Fibroblast of lung (primary cell): ENCODE measurements around the gene MSI2. TPM values are rescaled to one million over a fixed set of nuclear protein-coding genes. Genes with fewer than 3 reads are reported as not detected.

ENCODE experiments used
- DNase-seq, 2 donors: peaks; one replicate each; pipeline versions ENCODE4 v3.0.0 to v3.0.0-alpha.2; 2010; ENCODE audit warnings: low read depth in 2 of 2
- H2AFZ ChIP-seq: 2 replicates; pipeline ENCODE4 v1.5.1; 2012; ENCODE audit warnings: low read length, control low read depth, inconsistent platforms
- H3K27ac ChIP-seq: 2 replicates; pipeline ENCODE4 v1.5.1; 2011; ENCODE audit warnings: low read length, control low read depth; ENCODE audit not compliant: insufficient read depth
- H3K27me3 ChIP-seq: 2 replicates; pipeline ENCODE4 v1.5.1; 2011; ENCODE audit warnings: mild to moderate bottlenecking, low read length; ENCODE audit not compliant: control insufficient read depth, insufficient read depth
- H3K36me3 ChIP-seq: 2 replicates; pipeline ENCODE4 v1.5.1; 2011; ENCODE audit warnings: low read length; ENCODE audit not compliant: control insufficient read depth, insufficient read depth
- H3K4me1 ChIP-seq: 2 replicates; pipeline ENCODE4 v1.5.1; 2011; ENCODE audit warnings: low read length; ENCODE audit not compliant: control insufficient read depth, insufficient read depth; ENCODE audit errors: extremely low read depth
- H3K4me2 ChIP-seq: 2 replicates; pipeline ENCODE4 v1.5.1; 2011; ENCODE audit warnings: low read length, control low read depth; ENCODE audit not compliant: insufficient read depth; ENCODE audit errors: extremely low read depth
- H3K4me3 ChIP-seq, 4 experiments: fragments of 200-600 bp in 1 of 4; sonication (generic) in 1 of 4; replicated peaks in 1 of 4; 2 replicates each; pipeline ENCODE4 v1.5.1; 2011 to 2016; ENCODE audit warnings: low read length in 4 of 4, low read depth in 3 of 4, mild to moderate bottlenecking in 3 of 4, control low read depth in 2 of 4, inconsistent platforms in 1 of 4, mixed read lengths in 1 of 4; ENCODE audit not compliant: insufficient read depth in 1 of 4; ENCODE audit errors: control extremely low read depth in 1 of 4
- H3K79me2 ChIP-seq: 2 replicates; pipeline ENCODE4 v1.5.1; 2012; ENCODE audit warnings: mild to moderate bottlenecking, low read length, inconsistent platforms; ENCODE audit not compliant: control insufficient read depth, insufficient read depth
- H3K9ac ChIP-seq: 2 replicates; pipeline ENCODE4 v1.5.1; 2011; ENCODE audit warnings: mild to moderate bottlenecking, low read length, control low read depth; ENCODE audit not compliant: insufficient read depth
- H3K9me3 ChIP-seq: 2 replicates; pipeline ENCODE4 v1.5.1; 2012; ENCODE audit warnings: low read depth, low read length; ENCODE audit not compliant: control insufficient read depth, insufficient read depth
- H4K20me1 ChIP-seq: 2 replicates; pipeline ENCODE4 v1.5.1; 2011; ENCODE audit warnings: low read length; ENCODE audit not compliant: control insufficient read depth, insufficient read depth; ENCODE audit errors: extremely low read depth
- EZH2 ChIP-seq: IDR thresholded peaks from 2 replicates; pipeline ENCODE4 v1.5.1; 2012; ENCODE audit warnings: low read length, control low read depth, mild to moderate bottlenecking; ENCODE audit errors: missing control alignments
- polyA plus RNA-seq, 2 donors: library from polyadenylated mRNA; depleted of rRNA in 1 of 2; stranded (reverse) in 1 of 2; unstranded in 1 of 2; fragments of >200 nt; gene quantifications; 2 replicates each; pipeline ENCODE4 v1.2.1, GENCODE V29; 2011 to 2012; ENCODE audit warnings: missing spikeins in 1 of 2
- total RNA-seq: library from RNA; depleted of rRNA; stranded (reverse); fragments of >200 nt; gene quantifications from 2 replicates; pipeline ENCODE4 v1.2.1, GENCODE V29; 2014
- TF ChIP-seq, protein P1 (sequence below), 2 donors: IDR thresholded peaks in 1 of 2; conservative IDR thresholded peaks in 1 of 2; 1 replicate in 1 of 2; 2 replicates in 1 of 2; pipeline ENCODE4 v1.5.1; 2011 to 2012; ENCODE audit warnings: low read length in 2 of 2, control low read depth in 1 of 2, inconsistent platforms in 1 of 2, low read depth in 1 of 2, mild to moderate bottlenecking in 1 of 2

Gene MSI2
- total and polyA plus RNA-seq, 2 donors (not counting 1 experiment from before 2014, with no cell fraction given) = 6.8 to 14.2 TPM

DNA sequence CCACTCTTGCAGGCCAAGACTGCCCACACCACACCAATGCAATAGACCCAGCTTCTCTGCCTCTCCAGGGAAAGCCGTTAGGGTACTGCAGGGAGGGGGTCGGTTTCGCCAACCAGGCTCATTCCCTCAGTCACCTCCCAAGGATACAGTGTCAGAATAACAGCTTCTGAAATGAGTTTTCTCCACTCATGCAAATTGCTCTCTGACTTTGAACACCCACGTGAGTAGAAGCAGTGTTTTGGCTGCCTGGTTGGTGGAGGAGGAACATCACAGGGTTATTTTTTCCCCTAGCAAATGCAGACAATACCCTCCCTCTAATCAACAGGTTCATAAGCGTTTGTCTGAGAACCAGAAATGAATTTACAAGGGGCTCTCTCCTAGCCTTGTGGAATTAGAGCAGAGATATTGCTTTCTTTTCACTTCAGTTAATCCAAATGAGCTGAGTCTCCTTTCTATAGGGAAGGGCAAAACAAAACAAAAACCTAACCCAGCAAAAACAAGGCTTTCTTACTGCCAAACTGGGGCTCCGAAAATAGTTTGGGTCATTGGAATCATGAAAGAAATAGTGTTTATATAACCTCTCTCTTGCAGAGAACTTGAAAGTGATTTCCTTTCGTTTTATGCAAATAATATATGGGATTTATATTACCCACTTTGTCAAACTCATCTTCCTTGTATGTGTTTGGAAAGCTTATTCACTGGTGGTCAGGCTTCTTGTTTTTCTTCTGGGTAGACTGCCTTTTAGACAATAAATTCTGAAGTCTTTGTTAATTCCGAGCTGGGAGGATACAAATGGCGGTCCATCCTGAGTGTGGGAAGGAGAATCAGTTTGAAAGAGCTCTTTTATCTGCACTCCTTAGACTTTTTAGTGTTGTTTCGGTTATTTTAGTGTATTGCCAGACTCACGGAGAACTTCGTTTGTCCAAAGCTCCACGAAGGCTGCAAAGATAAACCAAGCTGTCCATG is 229.9 kb downstream of the MSI2 start:
- DNase-seq = peak in 1 of 2 donors; percentile 57
- Histone ChIP-seq H3K4me1 (no peaks in the 10 kb centered on the region), H4K20me1 (peaks cover 1% of the 10 kb centered on the region), H3K9me3 (no peaks in the 10 kb centered on the region), H2AFZ (no peak overlapping the region), H3K9ac (no peak overlapping the region), H3K27me3 (no peaks in the 10 kb centered on the region), H3K4me2 (no peak overlapping the region), H3K36me3 (no peaks in the 10 kb centered on the region), H3K27ac (no peak overlapping the region), H3K79me2 (no peaks in the 10 kb centered on the region), H3K4me3 (no peak overlapping the region)
- TF ChIP-seq EZH2 = no peak
- TF ChIP-seq, protein P1, sequence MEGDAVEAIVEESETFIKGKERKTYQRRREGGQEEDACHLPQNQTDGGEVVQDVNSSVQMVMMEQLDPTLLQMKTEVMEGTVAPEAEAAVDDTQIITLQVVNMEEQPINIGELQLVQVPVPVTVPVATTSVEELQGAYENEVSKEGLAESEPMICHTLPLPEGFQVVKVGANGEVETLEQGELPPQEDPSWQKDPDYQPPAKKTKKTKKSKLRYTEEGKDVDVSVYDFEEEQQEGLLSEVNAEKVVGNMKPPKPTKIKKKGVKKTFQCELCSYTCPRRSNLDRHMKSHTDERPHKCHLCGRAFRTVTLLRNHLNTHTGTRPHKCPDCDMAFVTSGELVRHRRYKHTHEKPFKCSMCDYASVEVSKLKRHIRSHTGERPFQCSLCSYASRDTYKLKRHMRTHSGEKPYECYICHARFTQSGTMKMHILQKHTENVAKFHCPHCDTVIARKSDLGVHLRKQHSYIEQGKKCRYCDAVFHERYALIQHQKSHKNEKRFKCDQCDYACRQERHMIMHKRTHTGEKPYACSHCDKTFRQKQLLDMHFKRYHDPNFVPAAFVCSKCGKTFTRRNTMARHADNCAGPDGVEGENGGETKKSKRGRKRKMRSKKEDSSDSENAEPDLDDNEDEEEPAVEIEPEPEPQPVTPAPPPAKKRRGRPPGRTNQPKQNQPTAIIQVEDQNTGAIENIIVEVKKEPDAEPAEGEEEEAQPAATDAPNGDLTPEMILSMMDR (conservative IDR thresholded peaks at IDR 0.05 in 1 of 2, IDR thresholded peaks at IDR 0.05 in 1 of 2; ENCODE audit: low read depth in 1 of 2, low read length in 2 of 2) = no peak

DNA sequence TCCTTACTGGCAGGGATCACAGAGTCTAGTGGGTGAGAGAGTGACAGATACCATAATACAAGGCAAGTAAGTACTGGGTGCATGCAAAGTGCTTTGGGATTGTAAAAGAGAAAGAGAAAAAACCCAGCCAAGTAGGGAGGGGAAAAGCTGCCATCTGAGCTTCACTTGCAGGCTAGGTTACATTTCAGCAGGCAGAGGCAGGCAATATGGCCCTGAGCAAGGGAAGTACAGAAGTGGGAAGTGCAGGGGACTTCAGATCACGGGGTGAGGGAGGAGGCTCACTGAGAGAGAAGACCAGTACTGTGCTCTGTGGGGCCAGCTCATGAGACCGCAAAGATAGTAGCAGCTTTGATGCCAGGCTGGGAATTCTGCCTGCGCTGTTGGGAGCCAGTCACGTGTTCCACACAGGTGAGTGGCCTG is 230.6 kb downstream of the MSI2 start:
- no peak overlapping the region for H2AFZ ChIP-seq
- no peaks in the 10 kb centered on the region for H3K27me3 ChIP-seq
- no peak for DNase-seq
- no peaks in the 10 kb centered on the region for H3K9me3 ChIP-seq
- no peaks in the 10 kb centered on the region for H3K36me3 ChIP-seq
- H4K20me1 ChIP-seq = peaks cover 1% of the 10 kb centered on the region
- H3K4me2 ChIP-seq = no peak overlapping the region
- H3K79me2 ChIP-seq = no peaks in the 10 kb centered on the region
- TF ChIP-seq, protein P1 (conservative IDR thresholded peaks at IDR 0.05 in 1 of 2, IDR thresholded peaks at IDR 0.05 in 1 of 2; ENCODE audit: low read depth in 1 of 2, low read length in 2 of 2) = no peak
- TF ChIP-seq EZH2 = no peak
- no peak overlapping the region for H3K9ac ChIP-seq
- H3K27ac ChIP-seq = no peak overlapping the region
- H3K4me3 ChIP-seq = no peak overlapping the region
- H3K4me1 ChIP-seq = no peaks in the 10 kb centered on the region

DNA sequence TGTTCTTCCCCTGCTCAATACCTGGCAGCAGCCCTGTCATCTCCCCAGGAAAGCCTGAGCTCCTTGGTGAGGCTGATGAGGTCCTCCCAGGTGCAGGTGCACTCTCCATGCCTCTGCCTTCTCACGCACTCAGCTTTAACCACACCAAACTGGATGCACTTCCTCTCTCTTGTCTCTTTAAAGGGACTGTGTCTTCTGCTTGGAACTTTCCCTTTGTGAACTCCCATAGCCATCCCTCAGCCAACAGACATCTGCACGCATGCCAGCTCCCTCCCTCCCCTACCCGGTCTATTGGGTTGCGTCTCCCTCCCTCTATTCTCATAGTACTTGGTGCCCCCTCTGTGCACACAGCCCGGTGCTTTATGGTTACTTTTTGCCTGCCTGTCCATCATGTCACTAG is 231.2 kb downstream of the MSI2 start:
- Histone ChIP-seq H4K20me1 (peaks cover 1% of the 10 kb centered on the region), H3K36me3 (no peaks in the 10 kb centered on the region), H3K4me3 (no peak overlapping the region), H3K27ac (no peak overlapping the region), H2AFZ (no peak overlapping the region), H3K9me3 (no peaks in the 10 kb centered on the region), H3K4me1 (no peaks in the 10 kb centered on the region), H3K9ac (no peak overlapping the region), H3K4me2 (no peak overlapping the region), H3K27me3 (no peaks in the 10 kb centered on the region), H3K79me2 (no peaks in the 10 kb centered on the region)
- DNase-seq = no peak
- TF ChIP-seq EZH2 = no peak
- TF ChIP-seq, protein P1 (conservative IDR thresholded peaks at IDR 0.05 in 1 of 2, IDR thresholded peaks at IDR 0.05 in 1 of 2; ENCODE audit: low read depth in 1 of 2, low read length in 2 of 2) = no peak
